ENCODE data around the gene RBP4. TPM values are rescaled to one million over a fixed set of nuclear protein-coding genes. Genes with fewer than 3 reads are reported as not detected.

The RBP4 gene
- total RNA-seq, 1 experiment from 2014 or later: 2.2 TPM

- Mint-ChIP-seq H3K4me3 (no peak overlapping the region), H3K9me3 (peaks cover 5% of the 10 kb centered on the region; the same call in 1 of the 2 replicates), H3K27ac (no peak overlapping the region), H3K4me1 (peaks cover 11% of the 10 kb centered on the region), H3K36me3 (no peaks in the 10 kb centered on the region; the same call in 1 of the 2 replicates), H3K27me3 (ENCODE audit: low read depth) (peaks cover 18% of the 10 kb centered on the region)
- TF ChIP-seq ZNF138 (CRISPR knock-in tag; conservative IDR thresholded peaks at IDR 0.05) (no peak), E2F1 (CRISPR knock-in tag; IDR thresholded peaks at IDR 0.05) (no peak), STAT6 (CRISPR knock-in tag; conservative IDR thresholded peaks at IDR 0.05; ENCODE audit: low read depth) (no peak), NFE2L1 (CRISPR knock-in tag; IDR thresholded peaks at IDR 0.05) (no peak), PRRX2 (CRISPR knock-in tag; IDR thresholded peaks at IDR 0.05) (no peak), FOXK1 (CRISPR knock-in tag; IDR thresholded peaks at IDR 0.05) (no peak), ZNF425 (CRISPR knock-in tag; conservative IDR thresholded peaks at IDR 0.05) (no peak), SP1 (CRISPR knock-in tag; conservative IDR thresholded peaks at IDR 0.05) (no peak), ETV6 (CRISPR knock-in tag; IDR thresholded peaks at IDR 0.05) (no peak), GRHL2 (CRISPR knock-in tag; IDR thresholded peaks at IDR 0.05; ENCODE audit: insufficient replicate concordance, severe bottlenecking) (no peak), AR (CRISPR knock-in tag; IDR thresholded peaks at IDR 0.05) (no peak), ZNF317 (CRISPR knock-in tag; IDR thresholded peaks at IDR 0.05; ENCODE audit: borderline replicate concordance, low read depth) (no peak), NR2C2 (CRISPR knock-in tag; IDR thresholded peaks at IDR 0.05) (no peak), ZMAT4 (CRISPR knock-in tag; IDR thresholded peaks at IDR 0.05) (no peak)
- TF ChIP-seq, protein P1, sequence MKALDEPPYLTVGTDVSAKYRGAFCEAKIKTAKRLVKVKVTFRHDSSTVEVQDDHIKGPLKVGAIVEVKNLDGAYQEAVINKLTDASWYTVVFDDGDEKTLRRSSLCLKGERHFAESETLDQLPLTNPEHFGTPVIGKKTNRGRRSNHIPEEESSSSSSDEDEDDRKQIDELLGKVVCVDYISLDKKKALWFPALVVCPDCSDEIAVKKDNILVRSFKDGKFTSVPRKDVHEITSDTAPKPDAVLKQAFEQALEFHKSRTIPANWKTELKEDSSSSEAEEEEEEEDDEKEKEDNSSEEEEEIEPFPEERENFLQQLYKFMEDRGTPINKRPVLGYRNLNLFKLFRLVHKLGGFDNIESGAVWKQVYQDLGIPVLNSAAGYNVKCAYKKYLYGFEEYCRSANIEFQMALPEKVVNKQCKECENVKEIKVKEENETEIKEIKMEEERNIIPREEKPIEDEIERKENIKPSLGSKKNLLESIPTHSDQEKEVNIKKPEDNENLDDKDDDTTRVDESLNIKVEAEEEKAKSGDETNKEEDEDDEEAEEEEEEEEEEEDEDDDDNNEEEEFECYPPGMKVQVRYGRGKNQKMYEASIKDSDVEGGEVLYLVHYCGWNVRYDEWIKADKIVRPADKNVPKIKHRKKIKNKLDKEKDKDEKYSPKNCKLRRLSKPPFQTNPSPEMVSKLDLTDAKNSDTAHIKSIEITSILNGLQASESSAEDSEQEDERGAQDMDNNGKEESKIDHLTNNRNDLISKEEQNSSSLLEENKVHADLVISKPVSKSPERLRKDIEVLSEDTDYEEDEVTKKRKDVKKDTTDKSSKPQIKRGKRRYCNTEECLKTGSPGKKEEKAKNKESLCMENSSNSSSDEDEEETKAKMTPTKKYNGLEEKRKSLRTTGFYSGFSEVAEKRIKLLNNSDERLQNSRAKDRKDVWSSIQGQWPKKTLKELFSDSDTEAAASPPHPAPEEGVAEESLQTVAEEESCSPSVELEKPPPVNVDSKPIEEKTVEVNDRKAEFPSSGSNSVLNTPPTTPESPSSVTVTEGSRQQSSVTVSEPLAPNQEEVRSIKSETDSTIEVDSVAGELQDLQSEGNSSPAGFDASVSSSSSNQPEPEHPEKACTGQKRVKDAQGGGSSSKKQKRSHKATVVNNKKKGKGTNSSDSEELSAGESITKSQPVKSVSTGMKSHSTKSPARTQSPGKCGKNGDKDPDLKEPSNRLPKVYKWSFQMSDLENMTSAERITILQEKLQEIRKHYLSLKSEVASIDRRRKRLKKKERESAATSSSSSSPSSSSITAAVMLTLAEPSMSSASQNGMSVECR (CRISPR knock-in tag; IDR thresholded peaks at IDR 0.05; ENCODE audit: borderline replicate concordance): no peak
- TF ChIP-seq, protein P2, sequence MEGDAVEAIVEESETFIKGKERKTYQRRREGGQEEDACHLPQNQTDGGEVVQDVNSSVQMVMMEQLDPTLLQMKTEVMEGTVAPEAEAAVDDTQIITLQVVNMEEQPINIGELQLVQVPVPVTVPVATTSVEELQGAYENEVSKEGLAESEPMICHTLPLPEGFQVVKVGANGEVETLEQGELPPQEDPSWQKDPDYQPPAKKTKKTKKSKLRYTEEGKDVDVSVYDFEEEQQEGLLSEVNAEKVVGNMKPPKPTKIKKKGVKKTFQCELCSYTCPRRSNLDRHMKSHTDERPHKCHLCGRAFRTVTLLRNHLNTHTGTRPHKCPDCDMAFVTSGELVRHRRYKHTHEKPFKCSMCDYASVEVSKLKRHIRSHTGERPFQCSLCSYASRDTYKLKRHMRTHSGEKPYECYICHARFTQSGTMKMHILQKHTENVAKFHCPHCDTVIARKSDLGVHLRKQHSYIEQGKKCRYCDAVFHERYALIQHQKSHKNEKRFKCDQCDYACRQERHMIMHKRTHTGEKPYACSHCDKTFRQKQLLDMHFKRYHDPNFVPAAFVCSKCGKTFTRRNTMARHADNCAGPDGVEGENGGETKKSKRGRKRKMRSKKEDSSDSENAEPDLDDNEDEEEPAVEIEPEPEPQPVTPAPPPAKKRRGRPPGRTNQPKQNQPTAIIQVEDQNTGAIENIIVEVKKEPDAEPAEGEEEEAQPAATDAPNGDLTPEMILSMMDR (IDR thresholded peaks at IDR 0.05): no peak
- ChIA-PET POLR2A (no interaction called here), CTCF (interaction anchor here (0.6 to 2.0 kb wide), 5 partner anchors 8 to 256 kb away, joined by 3 to 7 read pairs (median 4); no protein-coding TSS in a partner anchor)
- no peak for ATAC-seq
- no peak for DNase-seq (ENCODE audit: low spot score)
These were observed 41.5 kb downstream of the RBP4 start for GRCh38 chr10:93559490-93559889.
